SK-N-SH (cell line): ENCODE results near the gene ZNF391. TPM values are rescaled to one million over a fixed set of nuclear protein-coding genes. Genes with fewer than 3 reads are reported as not detected.

Experiments used
- CTCF ChIA-PET: fragments of 300-600, 350-600 bp; formaldehyde crosslinking; extraction: SDS; loops from one replicate; lab custom pipeline; 2021; lab: Yijun Ruan, JAX
- POLR2A ChIA-PET: fragments of 350-600 bp; sonication (Branson Sonifier 250); formaldehyde crosslinking; extraction: SDS; loops from one replicate; lab custom pipeline; 2020; ENCODE audit warnings: antibody characterized with exemption, inconsistent platforms; lab: Yijun Ruan, JAX
- DNase-seq: peaks from one replicate; pipeline ENCODE4 v3.0.0; 2012
- H2AFZ ChIP-seq: fragments of 200-600 bp; sonication (generic); 2 replicates; pipeline ENCODE4 v1.8.1; 2016; ENCODE audit warnings: antibody characterized with exemption, mild to moderate bottlenecking, low read depth
- H3F3A ChIP-seq: fragments of 200-600 bp; sonication (generic); replicated peaks from 2 replicates; pipeline ENCODE3; 2016; ENCODE audit warnings: antibody characterized with exemption, mild to moderate bottlenecking; ENCODE audit not compliant: insufficient read depth
- H3K27ac ChIP-seq, 2 experiments: fragments of 200-500 bp in 1 of 2; fragments of 200-600 bp in 1 of 2; sonication (Bioruptor generic) in 1 of 2; sonication (generic), shearing (Covaris generic) in 1 of 2; 2 replicates each; pipeline versions ENCODE4 v1.5.1 to v1.6.1; 2014 to 2016; ENCODE audit warnings: low read depth in 2 of 2, inconsistent platforms in 1 of 2, low read length in 1 of 2, mild to moderate bottlenecking in 1 of 2, mixed read lengths in 1 of 2
- H3K27me3 ChIP-seq: fragments of 200-600 bp; sonication (generic), shearing (Covaris generic); 2 replicates; pipeline ENCODE4 v1.6.1; 2016; ENCODE audit warnings: mixed run types; ENCODE audit not compliant: insufficient read depth
- H3K36me3 ChIP-seq, 2 experiments: fragments of 200-500 bp in 1 of 2; fragments of 200-600 bp in 1 of 2; sonication (Bioruptor generic) in 1 of 2; sonication (generic) in 1 of 2; replicated peaks in 1 of 2; 2 replicates each; pipeline versions ENCODE3 to v1.5.1; 2014 to 2016; ENCODE audit warnings: low read length in 1 of 2, mild to moderate bottlenecking in 1 of 2; ENCODE audit not compliant: insufficient read depth in 2 of 2, control insufficient read depth in 1 of 2
- H3K4me1 ChIP-seq, 2 experiments: fragments of 200-500 bp in 1 of 2; fragments of 200-600 bp in 1 of 2; sonication (Bioruptor generic) in 1 of 2; sonication (generic), shearing (Covaris generic) in 1 of 2; 2 replicates each; pipeline versions ENCODE4 v1.5.1 to v1.6.1; 2014 to 2016; ENCODE audit warnings: low read depth in 1 of 2, low read length in 1 of 2, mixed run types in 1 of 2; ENCODE audit not compliant: insufficient read depth in 2 of 2, control insufficient read depth in 1 of 2
- H3K4me2 ChIP-seq: fragments of 200-600 bp; sonication (generic), shearing (Covaris generic); 2 replicates; pipeline ENCODE4 v1.6.1; 2017; ENCODE audit warnings: mixed run types
- H3K4me3 ChIP-seq, 2 experiments: fragments of 200-500 bp in 1 of 2; fragments of 200-600 bp in 1 of 2; sonication (Bioruptor generic) in 1 of 2; sonication (generic), shearing (Covaris generic) in 1 of 2; 2 replicates each; pipeline versions ENCODE4 v1.5.1 to v1.8.1; 2014 to 2016; ENCODE audit warnings: low read depth in 2 of 2, inconsistent platforms in 1 of 2, low read length in 1 of 2, mild to moderate bottlenecking in 1 of 2, mixed read lengths in 1 of 2, moderate library complexity in 1 of 2
- H3K79me2 ChIP-seq: fragments of 200-600 bp; sonication (generic); 2 replicates; pipeline ENCODE4 v1.8.1; 2017; ENCODE audit warnings: mild to moderate bottlenecking; ENCODE audit not compliant: insufficient read depth
- H3K9ac ChIP-seq: fragments of 200-600 bp; sonication (generic); 2 replicates; pipeline ENCODE4 v1.6.1; 2017; ENCODE audit warnings: mixed run types
- H3K9me2 ChIP-seq: fragments of 200-600 bp; sonication (generic); 2 replicates; pipeline ENCODE4 v1.6.1; 2017; ENCODE audit warnings: mixed run types
- H3K9me3 ChIP-seq: fragments of 200-600 bp; sonication (generic); 2 replicates; pipeline ENCODE4 v1.6.1; 2017; ENCODE audit warnings: mixed run types, mild to moderate bottlenecking, moderate library complexity
- H4K20me1 ChIP-seq: fragments of 200-600 bp; sonication (generic); 2 replicates; pipeline ENCODE4 v1.6.1; 2017; ENCODE audit warnings: mild to moderate bottlenecking, mixed run types; ENCODE audit not compliant: insufficient read depth
- CHD2 ChIP-seq: fragments of 150-350 bp; IDR thresholded peaks from 2 replicates; pipeline ENCODE4 v1.6.1; 2018; ENCODE audit warnings: low read length; ENCODE audit not compliant: partially characterized antibody
- FOXM1 ChIP-seq: IDR thresholded peaks from 2 replicates; pipeline ENCODE4 v1.4.0; 2012; ENCODE audit warnings: low read depth, mild to moderate bottlenecking
- GABPA ChIP-seq: IDR thresholded peaks from 2 replicates; pipeline ENCODE4 v1.4.0; 2012; ENCODE audit warnings: low read depth, mild to moderate bottlenecking
- GATA2 ChIP-seq: sonication (generic); formaldehyde crosslinking; IDR thresholded peaks from 2 replicates; pipeline ENCODE4 v1.5.0; 2020; ENCODE audit warnings: mild to moderate bottlenecking, missing genetic modification reagents
- IRF3 ChIP-seq: fragments of 150-350 bp; IDR thresholded peaks from 2 replicates; pipeline ENCODE4 v1.6.1; 2016; ENCODE audit warnings: mild to moderate bottlenecking, low read depth, low read length
- JUND ChIP-seq: IDR thresholded peaks from 2 replicates; pipeline ENCODE4 v1.4.0; 2012
- MAX ChIP-seq: IDR thresholded peaks from 2 replicates; pipeline ENCODE4 v1.4.0; 2012; ENCODE audit warnings: low read depth
- POLR2AphosphoS5 ChIP-seq: IDR thresholded peaks from 2 replicates; pipeline ENCODE4 v1.6.1; 2012; ENCODE audit warnings: low read depth, low read length
- RAD21 ChIP-seq: IDR thresholded peaks from 2 replicates; pipeline ENCODE4 v1.6.1; 2012; ENCODE audit warnings: mild to moderate bottlenecking, low read length
- RCOR1 ChIP-seq: fragments of 150-350 bp; IDR thresholded peaks from 2 replicates; pipeline ENCODE4 v1.6.1; 2017; ENCODE audit warnings: antibody characterized with exemption, low read length
- REST ChIP-seq: IDR thresholded peaks from 2 replicates; pipeline ENCODE4 v1.6.1; 2012; ENCODE audit warnings: mild to moderate bottlenecking, low read depth, low read length, moderate library complexity
- RXRA ChIP-seq: IDR thresholded peaks from 2 replicates; pipeline ENCODE4 v1.4.0; 2012; ENCODE audit warnings: low read depth, mild to moderate bottlenecking, borderline replicate concordance
- SMC3 ChIP-seq: IDR thresholded peaks from 2 replicates; pipeline ENCODE4 v1.6.1; 2012; ENCODE audit warnings: low read depth, low read length, improper control_type of control experiment
- TAF1 ChIP-seq: IDR thresholded peaks from 2 replicates; pipeline ENCODE4 v1.6.1; 2012; ENCODE audit warnings: low read depth, mild to moderate bottlenecking, low read length, moderate library complexity, borderline replicate concordance
- TEAD4 ChIP-seq: IDR thresholded peaks from 2 replicates; pipeline ENCODE4 v1.4.0; 2012; ENCODE audit warnings: mild to moderate bottlenecking, borderline replicate concordance; ENCODE audit not compliant: insufficient read depth
- YY1 ChIP-seq: IDR thresholded peaks from 2 replicates; pipeline ENCODE4 v1.4.0; 2012; ENCODE audit warnings: low read depth, mild to moderate bottlenecking
- WGBS: methylation state at CpG from one replicate; pipeline ENCODE4 v1.1.6; 2017; ENCODE audit warnings: low lambda C conversion rate; 5-methylcytosine and 5-hydroxymethylcytosine counted together
- polyA plus RNA-seq, 3 experiments: library from polyadenylated mRNA; depleted of rRNA; stranded (reverse); fragments of >200 nt; gene quantifications; 2 replicates each; pipeline ENCODE4 v1.2.3, GENCODE V29; 2012

The ZNF391 gene
- polyA plus RNA-seq, 1 of the 3 experiments (the other 2 are of a cell fraction): 0.77 TPM

GRCh38 chr6:27374824-27375612, 13.5 kb upstream of the ZNF391 start:
- Histone ChIP-seq H3K9me3 (no peaks in the 10 kb centered on the region), H3K27me3 (no peaks in the 10 kb centered on the region), H3F3A (no peaks in the 10 kb centered on the region), H3K4me1 (peaks cover 0 to 5% of the 10 kb centered on the region in 2 experiments; a peak in 1 of 4 replicates), H3K36me3 (no peaks in the 10 kb centered on the region), H3K79me2 (no peaks in the 10 kb centered on the region), H3K4me2 (peak overlapping the region; percentile 40; the same call in 1 of the 2 replicates), H3K9ac (no peak overlapping the region), H4K20me1 (no peaks in the 10 kb centered on the region), H3K27ac (no peak overlapping the region), H3K4me3 (peak overlapping the region; percentile 2 to 57; a peak in 3 of 4 replicates), H2AFZ (peak overlapping the region; percentile 56), H3K9me2 (no peaks in the 10 kb centered on the region)
- CTCF ChIA-PET: no interaction called here
- WGBS: 15% methylated on average over 24 of the region's 31 CpGs
- DNase-seq: peak; percentile 83
- POLR2A ChIA-PET: no interaction called here
- TF ChIP-seq SMC3: no peak
- TF ChIP-seq TEAD4: no peak
- no peak for TF ChIP-seq FOXM1
- no peak for TF ChIP-seq CHD2
- TF ChIP-seq RXRA: no peak
- no peak for TF ChIP-seq GABPA
- no peak for TF ChIP-seq TAF1
- TF ChIP-seq GATA2 (CRISPR knock-in tag): no peak
- TF ChIP-seq POLR2AphosphoS5: no peak
- TF ChIP-seq YY1: no peak
- TF ChIP-seq JUND: no peak
- TF ChIP-seq REST: no peak
- no peak for TF ChIP-seq IRF3
- TF ChIP-seq RCOR1: no peak
- no peak for TF ChIP-seq MAX
- TF ChIP-seq RAD21: no peak
